Endothelial cell of coronary artery (primary cell): ENCODE data around the gene SP110. TPM values are rescaled to one million over a fixed set of nuclear protein-coding genes. Genes with fewer than 3 reads are reported as not detected.

Source experiments
- total RNA-seq: library from RNA; depleted of rRNA; stranded (reverse); fragments of >200 nt; gene quantifications from 2 replicates; pipeline ENCODE4 v1.2.3, GENCODE V29; 2014

The SP110 gene
- total RNA-seq = 4.0 and 10.0 TPM in 2 replicates

DNA sequence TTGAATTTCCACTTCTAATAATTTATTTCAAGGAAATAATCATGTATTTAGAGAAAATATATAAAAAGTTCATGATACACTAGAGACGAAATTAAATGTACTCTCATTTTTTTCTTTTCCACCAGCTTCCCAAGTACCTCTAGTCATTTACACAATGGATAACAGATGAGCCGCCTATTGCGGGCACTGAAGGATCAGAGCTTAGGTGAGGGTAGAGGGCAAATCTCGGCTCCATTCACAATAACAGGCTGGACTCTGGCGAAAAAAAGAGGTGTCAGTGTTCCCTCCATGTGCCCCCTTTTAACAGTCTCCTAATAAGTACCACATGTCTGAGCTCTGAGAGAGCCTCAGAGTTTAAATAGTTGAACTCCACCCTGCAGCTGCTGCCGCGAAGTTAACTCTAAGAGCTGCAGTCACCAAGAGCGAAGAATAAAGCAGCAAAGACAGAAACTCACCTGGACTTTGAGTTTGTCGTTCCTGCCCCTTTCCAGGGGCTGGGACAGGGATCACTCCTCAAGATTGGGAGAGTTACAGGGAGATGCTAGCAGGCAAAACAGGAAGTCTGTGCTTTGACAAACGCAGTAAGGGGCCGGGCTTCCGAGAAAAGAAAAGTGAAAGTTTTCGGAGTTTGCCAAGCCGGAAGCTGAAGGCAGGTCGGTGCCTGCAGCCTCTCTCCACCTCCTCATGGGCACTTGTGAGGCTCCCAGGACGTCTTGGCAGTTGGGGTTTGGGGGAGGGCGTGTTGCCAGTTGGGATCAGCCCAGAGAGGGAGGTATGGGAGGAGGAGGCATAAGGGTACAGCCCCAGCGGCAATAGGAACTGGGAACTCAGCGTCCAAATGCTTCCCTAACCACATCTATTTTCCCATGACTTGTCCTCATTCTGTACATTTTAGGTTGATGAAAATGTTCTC is at the start of gene SP110:
TSS of gene SP110 (minus strand) at position 566 of the 913 bp plus-strand sequence. CDS start 3,057 bp downstream, outside the sequence.

DNA sequence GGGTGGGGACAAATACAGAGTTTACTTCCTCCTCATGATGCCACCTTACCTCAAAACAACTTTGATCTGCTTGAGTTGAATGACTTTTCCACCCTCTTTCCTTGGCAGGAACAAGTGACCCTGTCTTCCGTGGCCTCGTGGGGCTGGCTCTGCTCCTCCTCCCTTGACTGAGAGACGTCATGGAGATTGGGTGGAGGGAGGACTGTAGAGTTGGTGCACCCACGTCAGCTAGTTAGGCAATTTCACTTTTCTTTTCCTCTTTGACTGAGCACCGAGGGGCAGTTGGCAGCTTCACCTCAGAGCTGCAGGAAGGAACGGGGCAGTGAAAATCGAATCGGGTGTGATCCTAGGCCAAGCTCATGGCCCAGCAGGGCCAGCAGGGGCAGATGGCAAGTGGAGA is 5.7 kb upstream of the SP110 start, which contains the start of gene SP140:
TSS of gene SP140 (plus strand) at position 251 of the 400 bp plus-strand sequence. CDS start at position 360, 109 bp downstream.

Other genes with a start within 250 kb of the SP110 start
- gene SLC16A14, start 151.1 kb downstream of the SP110 start, total RNA-seq = 0.09 and 0.18 TPM in 2 replicates
- 0.28 TPM in 1 of 2 replicates, not detected in the other for gene SP140, start 5.8 kb upstream of the SP110 start, total RNA-seq
- 8.5 and 13.3 TPM in 2 replicates for gene SP140L, start 107.2 kb upstream of the SP110 start, total RNA-seq
- gene SP100, start 196.2 kb upstream of the SP110 start, total RNA-seq = 103 and 143 TPM in 2 replicates